Measurements from ENCODE around the gene AKIRIN1. TPM values are rescaled to one million over a fixed set of nuclear protein-coding genes. Genes with fewer than 3 reads are reported as not detected.
"Not testable (repeated sequence)": the region's sequence is repeated elsewhere in the genome, so short reads cannot be mapped to it uniquely, and the experiment has no call there.

The AKIRIN1 gene
- total RNA-seq, 1 donor from 2014 or later = 96.1 TPM

- no peaks in the 10 kb centered on the region for H3K27me3 Mint-ChIP-seq
- TF ChIP-seq CTCF (IDR thresholded peaks at IDR 0.05; ENCODE audit: unreplicated experiment) = no peak
- peaks cover 18% of the 10 kb centered on the region for H3K36me3 Mint-ChIP-seq (ENCODE audit: insufficient read depth)
- peak overlapping the region; percentile 20 for H3K27ac Mint-ChIP-seq
- no peaks in the 10 kb centered on the region for H3K9me3 Mint-ChIP-seq (ENCODE audit: low read depth)
- H3K4me1 Mint-ChIP-seq (ENCODE audit: low read depth) = peaks cover 12% of the 10 kb centered on the region
- DNase-seq (ENCODE audit: low spot score, unreplicated experiment) = no peak
- H3K4me3 Mint-ChIP-seq (ENCODE audit: low read depth) = no peak overlapping the region
These were observed 57.8 kb downstream of the AKIRIN1 start for GRCh38 chr1:39048745-39049370.

GRCh38 chr1:39050001-39050400, 58.9 kb downstream of the AKIRIN1 start:
- Mint-ChIP-seq H3K4me3 (ENCODE audit: low read depth) (no peak overlapping the region), H3K27ac (peak overlapping the region; percentile 16), H3K36me3 (ENCODE audit: insufficient read depth) (peaks cover 15% of the 10 kb centered on the region), H3K4me1 (ENCODE audit: low read depth) (peaks cover 12% of the 10 kb centered on the region), H3K27me3 (no peaks in the 10 kb centered on the region), H3K9me3 (ENCODE audit: low read depth) (no peaks in the 10 kb centered on the region)
- DNase-seq (ENCODE audit: low spot score, unreplicated experiment) = no peak
- TF ChIP-seq CTCF (IDR thresholded peaks at IDR 0.05; ENCODE audit: unreplicated experiment) = no peak

DNA sequence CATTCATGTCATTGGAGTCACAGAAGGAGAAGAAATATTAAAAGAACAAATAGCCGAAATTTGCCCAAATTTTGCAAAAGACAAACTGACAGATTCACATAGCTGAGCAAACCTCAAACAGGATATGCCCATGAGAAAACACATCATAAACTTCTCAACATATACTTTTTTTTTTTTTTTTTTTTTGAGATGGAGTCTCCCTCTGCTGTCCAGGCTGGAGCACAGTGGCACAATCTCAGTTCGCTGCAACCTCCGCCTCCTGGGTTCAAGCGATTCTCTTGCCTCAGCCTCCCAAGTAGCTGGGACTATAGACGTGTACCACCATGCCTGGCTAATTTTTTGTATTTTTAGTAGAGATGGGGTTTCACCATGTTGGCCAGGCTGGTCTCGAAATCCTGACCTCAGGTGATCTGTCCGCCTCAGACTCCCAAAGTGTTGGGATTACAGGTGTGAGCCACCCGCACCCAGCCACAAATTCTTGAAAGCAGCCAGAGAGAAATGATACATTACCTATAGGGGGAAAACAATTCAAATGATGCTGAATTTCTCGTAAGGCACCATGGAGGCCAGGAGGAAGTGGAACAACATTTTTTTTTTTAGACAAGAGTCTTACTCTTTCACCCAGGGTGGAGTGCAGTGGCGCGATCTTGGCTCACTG, 60.2 kb downstream of the AKIRIN1 start:
- not testable (repeated sequence) for H3K4me3 Mint-ChIP-seq (ENCODE audit: low read depth); H3K27me3 Mint-ChIP-seq; DNase-seq (ENCODE audit: low spot score, unreplicated experiment); H3K9me3 Mint-ChIP-seq (ENCODE audit: low read depth)
- Mint-ChIP-seq H3K4me1 (ENCODE audit: low read depth) (peaks cover 14% of the 10 kb centered on the region), H3K27ac (peak overlapping the region; percentile 69), H3K36me3 (ENCODE audit: insufficient read depth) (peaks cover 14% of the 10 kb centered on the region)

GRCh38 chr1:39051956-39052355, 60.9 kb downstream of the AKIRIN1 start:
- H3K27me3 Mint-ChIP-seq = no peaks in the 10 kb centered on the region
- peak overlapping the region; percentile 71 for H3K27ac Mint-ChIP-seq

GRCh38 chr1:39055213-39055710, 64.2 kb downstream of the AKIRIN1 start:
- not testable (repeated sequence) for H3K9me3 Mint-ChIP-seq (ENCODE audit: low read depth); H3K4me3 Mint-ChIP-seq (ENCODE audit: low read depth); H3K27ac Mint-ChIP-seq; H3K36me3 Mint-ChIP-seq (ENCODE audit: insufficient read depth); DNase-seq (ENCODE audit: low spot score, unreplicated experiment); H3K27me3 Mint-ChIP-seq
- H3K4me1 Mint-ChIP-seq (ENCODE audit: low read depth) = peaks cover 18% of the 10 kb centered on the region

More at GRCh38 chr1:39051956-39052355, 60.9 kb downstream of the AKIRIN1 start:
- Mint-ChIP-seq H3K9me3 (ENCODE audit: low read depth) (no peaks in the 10 kb centered on the region), H3K36me3 (ENCODE audit: insufficient read depth) (peaks cover 10% of the 10 kb centered on the region), H3K4me3 (ENCODE audit: low read depth) (no peak overlapping the region), H3K4me1 (ENCODE audit: low read depth) (peaks cover 18% of the 10 kb centered on the region)
- no peak for DNase-seq (ENCODE audit: low spot score, unreplicated experiment)
- TF ChIP-seq CTCF (IDR thresholded peaks at IDR 0.05; ENCODE audit: unreplicated experiment) = no peak

Other genes with a start within 250 kb of the AKIRIN1 start
- gene RRAGC, start 131.5 kb upstream of the AKIRIN1 start, total RNA-seq = 19.7 and 20.8 TPM in 2 replicates
- 25.6 and 28.3 TPM in 2 replicates for gene MYCBP, start 117.9 kb upstream of the AKIRIN1 start, total RNA-seq
- gene GJA9, start 109.7 kb upstream of the AKIRIN1 start, total RNA-seq = not detected in 2 replicates
- not detected in 2 replicates for gene RHBDL2, start 49.4 kb upstream of the AKIRIN1 start, total RNA-seq
- gene NDUFS5, start 35.1 kb downstream of the AKIRIN1 start, total RNA-seq = 208 and 221 TPM in 2 replicates
- gene MACF1, start 213.4 kb downstream of the AKIRIN1 start, total RNA-seq = 241 and 285 TPM in 2 replicates

Measured in progenitor cell of endocrine pancreas (in vitro differentiated cells).